Measurements from ENCODE around the gene SYP.

SYP gene

GRCh38 chrX:49172280-49172780, 27.7 kb downstream of the SYP start:
- Histone ChIP-seq H3K36me3 (ENCODE audit: control insufficient read depth in 2 of 2, insufficient read depth in 1 of 2, low read length in 2 of 2) (peaks cover 11 to 12% of the 10 kb centered on the region in 2 experiments; a peak in 2 of 3 replicates), H3K27ac (ENCODE audit: extremely low read depth, low read depth, low read length) (peak overlapping the region; percentile 94), H3K9me3 (ENCODE audit: control insufficient read depth, insufficient read depth, low read depth, low read length) (no peaks in the 10 kb centered on the region), H3K4me3 (ENCODE audit: low read depth, low read length) (peak overlapping the region; percentile 52), H3K4me1 (ENCODE audit: control insufficient read depth, insufficient read depth, low read length) (peaks cover under 1% of the 10 kb centered on the region; the same call in 1 of the 2 replicates)
- CTCF ChIA-PET, result interaction anchor here (0.6 to 0.7 kb wide), 2 partner anchors 14 to 628 kb away, joined by 3 read pairs; no protein-coding TSS in a partner anchor
- POLR2A ChIA-PET, result interaction anchor here (0.6 to 2.5 kb wide), 6 partner anchors 9 to 574 kb away, joined by 3 to 18 read pairs (median 6); no protein-coding TSS in a partner anchor
- TF ChIP-seq ZNF423 (tag by site-specific recombination; IDR thresholded peaks at IDR 0.05), result peak; percentile 66
- no peak for TF ChIP-seq ZNF776 (tag by site-specific recombination; IDR thresholded peaks at IDR 0.05; ENCODE audit: borderline replicate concordance)
- TF ChIP-seq, protein P1, sequence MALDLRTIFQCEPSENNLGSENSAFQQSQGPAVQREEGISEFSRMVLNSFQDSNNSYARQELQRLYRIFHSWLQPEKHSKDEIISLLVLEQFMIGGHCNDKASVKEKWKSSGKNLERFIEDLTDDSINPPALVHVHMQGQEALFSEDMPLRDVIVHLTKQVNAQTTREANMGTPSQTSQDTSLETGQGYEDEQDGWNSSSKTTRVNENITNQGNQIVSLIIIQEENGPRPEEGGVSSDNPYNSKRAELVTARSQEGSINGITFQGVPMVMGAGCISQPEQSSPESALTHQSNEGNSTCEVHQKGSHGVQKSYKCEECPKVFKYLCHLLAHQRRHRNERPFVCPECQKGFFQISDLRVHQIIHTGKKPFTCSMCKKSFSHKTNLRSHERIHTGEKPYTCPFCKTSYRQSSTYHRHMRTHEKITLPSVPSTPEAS (tag by site-specific recombination; IDR thresholded peaks at IDR 0.05), result no peak
- TF ChIP-seq KLF16 (tag by site-specific recombination; IDR thresholded peaks at IDR 0.05), result no peak
- no peak for TF ChIP-seq ZNF600 (tag by site-specific recombination; IDR thresholded peaks at IDR 0.05)
- peak; percentile 77 for TF ChIP-seq ZNF692 (tag by site-specific recombination; IDR thresholded peaks at IDR 0.05)
- no peak for TF ChIP-seq YY2 (tag by site-specific recombination; IDR thresholded peaks at IDR 0.05)
- no peak for TF ChIP-seq BCL6B (tag by site-specific recombination; IDR thresholded peaks at IDR 0.05)
- 0 out of 2 replicates have a peak, but pooled peaks have one; percentile 10 for TF ChIP-seq ZNF513 (tag by site-specific recombination; IDR thresholded peaks at IDR 0.05)
- no peak; the same call in 1 of the 2 replicates for TF ChIP-seq WT1 (tag by site-specific recombination; IDR thresholded peaks at IDR 0.05)
- no peak for TF ChIP-seq ZNF211 (tag by site-specific recombination; IDR thresholded peaks at IDR 0.05; ENCODE audit: low read depth)
- TF ChIP-seq ZFHX2 (tag by site-specific recombination; conservative IDR thresholded peaks at IDR 0.05), result 0 out of 2 replicates have a peak, but pooled peaks have one; percentile 15
- TF ChIP-seq ZNF433 (tag by site-specific recombination; IDR thresholded peaks at IDR 0.05; ENCODE audit: low read depth), result no peak
- TF ChIP-seq ZNF514 (tag by site-specific recombination; IDR thresholded peaks at IDR 0.05), result no peak
- no peak for TF ChIP-seq ZNF354C (tag by site-specific recombination; IDR thresholded peaks at IDR 0.05; ENCODE audit: borderline replicate concordance, low read depth)
- TF ChIP-seq ZNF645 (tag by site-specific recombination; IDR thresholded peaks at IDR 0.05), result no peak
- TF ChIP-seq GLIS2 (tag by site-specific recombination; IDR thresholded peaks at IDR 0.05), result peak; percentile 96
- TF ChIP-seq ZXDB (tag by site-specific recombination; IDR thresholded peaks at IDR 0.05), result peak; percentile 66
- TF ChIP-seq ZNF768 (tag by site-specific recombination; IDR thresholded peaks at IDR 0.05), result no peak
- TF ChIP-seq BCL11B (tag by site-specific recombination; IDR thresholded peaks at IDR 0.05; ENCODE audit: low read depth), result no peak
- peak; percentile 97 for TF ChIP-seq KLF7 (tag by site-specific recombination; IDR thresholded peaks at IDR 0.05; ENCODE audit: borderline replicate concordance)
- peak; percentile 82 for TF ChIP-seq ZBTB48 (tag by site-specific recombination; IDR thresholded peaks at IDR 0.05)
- no peak for TF ChIP-seq REPIN1 (tag by site-specific recombination; IDR thresholded peaks at IDR 0.05; ENCODE audit: low read depth)
- TF ChIP-seq ZNF701 (tag by site-specific recombination; IDR thresholded peaks at IDR 0.05), result no peak
- no peak for TF ChIP-seq ZNF391 (tag by site-specific recombination; IDR thresholded peaks at IDR 0.05; ENCODE audit: borderline replicate concordance, low read depth)
- no peak; the same call in 1 of the 2 replicates for TF ChIP-seq ZBTB20 (tag by site-specific recombination; IDR thresholded peaks at IDR 0.05)
- TF ChIP-seq SALL2 (tag by site-specific recombination; IDR thresholded peaks at IDR 0.05; ENCODE audit: borderline replicate concordance), result no peak
- no peak for TF ChIP-seq ZNF350 (tag by site-specific recombination; IDR thresholded peaks at IDR 0.05)
- no peak for TF ChIP-seq ZNF175 (tag by site-specific recombination; IDR thresholded peaks at IDR 0.05)
- TF ChIP-seq ZNF558 (tag by site-specific recombination; IDR thresholded peaks at IDR 0.05), result no peak
- no peak for TF ChIP-seq YY1 (tag by site-specific recombination; IDR thresholded peaks at IDR 0.05)
- TF ChIP-seq ZNF248 (tag by site-specific recombination; IDR thresholded peaks at IDR 0.05), result no peak
- TF ChIP-seq MYNN (tag by site-specific recombination; IDR thresholded peaks at IDR 0.05; ENCODE audit: borderline replicate concordance), result no peak
- no peak for TF ChIP-seq ZNF133 (tag by site-specific recombination; IDR thresholded peaks at IDR 0.05)
